WTC11 (cell line): Measurements from ENCODE around the gene IL2RA. TPM values are rescaled to one million over a fixed set of nuclear protein-coding genes. Genes with fewer than 3 reads are reported as not detected.

Experiments
- ATAC-seq: fragments of 200-7000 bp; cut with Tn5 transposase; 2 replicates; pipeline ENCODE4 v1.10.0; 2021; ENCODE audit warnings: mild to moderate bottlenecking, moderate library complexity
- CTCF ChIA-PET: fragments of 300-600 bp; sonication (Branson Sonifier 250); formaldehyde crosslinking; loops from one replicate; lab custom pipeline; 2021; ENCODE audit warnings: antibody characterized with exemption; lab: Charles Lee
- POLR2A ChIA-PET: fragments of 350-600 bp; sonication (Branson Sonifier 250); formaldehyde crosslinking; loops from one replicate; lab custom pipeline; 2021; ENCODE audit warnings: antibody characterized with exemption; lab: Charles Lee
- DNase-seq: peaks from one replicate; pipeline ENCODE4 v3.0.0; 2021; ENCODE audit warnings: low spot score
- H3K27ac Mint-ChIP-seq: 2 replicates; pipeline ENCODE4 v1.8.0; 2021; ENCODE audit warnings: mixed read lengths
- H3K27me3 Mint-ChIP-seq: 2 replicates; pipeline ENCODE4 v1.8.0; 2021; ENCODE audit warnings: low read depth, mild to moderate bottlenecking, moderate library complexity, mixed read lengths
- H3K36me3 Mint-ChIP-seq: 2 replicates; pipeline ENCODE4 v1.8.0; 2021; ENCODE audit warnings: mixed read lengths
- H3K4me1 Mint-ChIP-seq: 2 replicates; pipeline ENCODE4 v1.8.0; 2022; ENCODE audit warnings: mixed read lengths
- H3K4me3 Mint-ChIP-seq: 2 replicates; pipeline ENCODE4 v1.8.0; 2021; ENCODE audit warnings: mild to moderate bottlenecking, moderate library complexity, mixed read lengths
- H3K9me3 Mint-ChIP-seq: 2 replicates; pipeline ENCODE4 v1.8.0; 2021; ENCODE audit warnings: mixed read lengths
- AR ChIP-seq: fragments of 250-450 bp; sonication (Bioruptor Pico); IDR thresholded peaks from 2 replicates; pipeline ENCODE4 v1.9.0; 2021; ENCODE audit warnings: mild to moderate bottlenecking
- ATF6 ChIP-seq: sonication (generic); formaldehyde crosslinking; IDR thresholded peaks from 2 replicates; pipeline ENCODE4 v1.8.1; 2023; ENCODE audit warnings: mild to moderate bottlenecking, missing genetic modification reagents
- E2F5 ChIP-seq: sonication (generic); formaldehyde crosslinking; IDR thresholded peaks from 2 replicates; pipeline ENCODE4 v1.8.1; 2022; ENCODE audit warnings: mild to moderate bottlenecking, moderate library complexity, missing genetic modification reagents
- FOXJ3 ChIP-seq: sonication (generic); formaldehyde crosslinking; IDR thresholded peaks from 2 replicates; pipeline ENCODE4 v1.9.0; 2021; ENCODE audit warnings: missing genetic modification reagents, mild to moderate bottlenecking, borderline replicate concordance
- HMGXB4 ChIP-seq: sonication (generic); formaldehyde crosslinking; IDR thresholded peaks from 2 replicates; pipeline ENCODE4 v1.8.1; 2023; ENCODE audit warnings: mild to moderate bottlenecking, moderate library complexity, missing genetic modification reagents
- JUN ChIP-seq: sonication (generic); formaldehyde crosslinking; IDR thresholded peaks from 2 replicates; pipeline ENCODE4 v1.8.0; 2023; ENCODE audit warnings: mild to moderate bottlenecking, missing genetic modification reagents
- MXD4 ChIP-seq: fragments of 250-450 bp; sonication (Bioruptor Pico); IDR thresholded peaks from 2 replicates; pipeline ENCODE4 v1.8.0; 2021; ENCODE audit warnings: mild to moderate bottlenecking, moderate library complexity, borderline replicate concordance
- NFATC4 ChIP-seq: fragments of 250-450 bp; sonication (Bioruptor Pico); IDR thresholded peaks from 2 replicates; pipeline ENCODE4 v1.9.0; 2021; ENCODE audit warnings: mild to moderate bottlenecking
- NFYB ChIP-seq: sonication (generic); formaldehyde crosslinking; conservative IDR thresholded peaks from 2 replicates; pipeline ENCODE4 v1.8.0; 2022; ENCODE audit warnings: low read depth, missing genetic modification reagents
- NR2C2 ChIP-seq: sonication (generic); formaldehyde crosslinking; IDR thresholded peaks from 2 replicates; pipeline ENCODE4 v1.8.0; 2022; ENCODE audit warnings: mild to moderate bottlenecking, missing genetic modification reagents
- NR3C1 ChIP-seq: sonication (generic); formaldehyde crosslinking; conservative IDR thresholded peaks from 2 replicates; pipeline ENCODE4 v1.8.1; 2023; ENCODE audit warnings: low read depth, mild to moderate bottlenecking, missing genetic modification reagents
- OVOL2 ChIP-seq: fragments of 250-450 bp; sonication (Bioruptor Pico); IDR thresholded peaks from 2 replicates; pipeline ENCODE4 v1.9.0; 2021; ENCODE audit warnings: mild to moderate bottlenecking, borderline replicate concordance
- RELA ChIP-seq: sonication (generic); formaldehyde crosslinking; IDR thresholded peaks from 2 replicates; pipeline ENCODE4 v1.8.1; 2022; ENCODE audit warnings: missing genetic modification reagents, mild to moderate bottlenecking, borderline replicate concordance
- SMAD4 ChIP-seq: sonication (generic); formaldehyde crosslinking; IDR thresholded peaks from 2 replicates; pipeline ENCODE4 v1.8.0; 2022; ENCODE audit warnings: mild to moderate bottlenecking, missing genetic modification reagents
- SP1 ChIP-seq: sonication (generic); formaldehyde crosslinking; conservative IDR thresholded peaks from 2 replicates; pipeline ENCODE4 v1.8.1; 2022; ENCODE audit warnings: missing genetic modification reagents
- TCF7 ChIP-seq: sonication (generic); formaldehyde crosslinking; IDR thresholded peaks from 2 replicates; pipeline ENCODE4 v1.8.0; 2022; ENCODE audit warnings: mild to moderate bottlenecking, low read depth, missing genetic modification reagents, moderate library complexity
- TEAD4 ChIP-seq: sonication (generic); formaldehyde crosslinking; IDR thresholded peaks from 2 replicates; pipeline ENCODE4 v1.8.0; 2022; ENCODE audit warnings: mild to moderate bottlenecking, missing genetic modification reagents
- ZNF425 ChIP-seq: fragments of 250-450 bp; sonication (Bioruptor Pico); conservative IDR thresholded peaks from 2 replicates; pipeline ENCODE4 v1.9.0; 2021; ENCODE audit warnings: mild to moderate bottlenecking
- total RNA-seq: library from RNA; stranded (reverse); gene quantifications from 3 replicates; pipeline ENCODE4 v1.2.3, GENCODE V29; 2021

IL2RA gene
- total RNA-seq, 1 experiment from 2014 or later = 0.31 TPM

GRCh38 chr10:6033954-6034353 is 28.2 kb downstream of the IL2RA start (continued):
- TF ChIP-seq MXD4 (CRISPR knock-in tag) (no peak), NFYB (CRISPR knock-in tag) (no peak), SMAD4 (no peak), ATF6 (CRISPR knock-in tag) (no peak), NFATC4 (no peak), NR2C2 (no peak), SP1 (no peak), TCF7 (CRISPR knock-in tag) (no peak)

GRCh38 chr10:6030940-6031339 is 31.2 kb downstream of the IL2RA start:
- peaks cover 12% of the 10 kb centered on the region for H3K36me3 Mint-ChIP-seq
- ChIA-PET CTCF (interaction anchor here (1.1 kb wide), 1 partner anchor 55 kb away, joined by 3 read pairs; no protein-coding TSS in a partner anchor), POLR2A (no interaction called here)
- DNase-seq (no peak), ATAC-seq (no peak)
- TF ChIP-seq JUN (CRISPR knock-in tag) = no peak
- TF ChIP-seq SMAD4 = no peak
- TF ChIP-seq HMGXB4 (CRISPR knock-in tag) = no peak
- TF ChIP-seq TCF7 (CRISPR knock-in tag) = no peak
- no peak for TF ChIP-seq TEAD4 (CRISPR knock-in tag)
- TF ChIP-seq AR (CRISPR knock-in tag) = no peak
- TF ChIP-seq E2F5 (CRISPR knock-in tag) = no peak
- TF ChIP-seq OVOL2 = no peak
- no peak for TF ChIP-seq RELA (CRISPR knock-in tag)
- TF ChIP-seq MXD4 (CRISPR knock-in tag) = no peak
- TF ChIP-seq NR3C1 (CRISPR knock-in tag) = no peak
- no peak for TF ChIP-seq NR2C2
- no peak for TF ChIP-seq ZNF425 (CRISPR knock-in tag)
- TF ChIP-seq FOXJ3 = no peak
- TF ChIP-seq, all 79 proteins: peak for 0
- Mint-ChIP-seq H3K27me3 (no peaks in the 10 kb centered on the region), H3K9me3 (peaks cover 15% of the 10 kb centered on the region), H3K4me1 (no peaks in the 10 kb centered on the region), H3K27ac (no peak overlapping the region), H3K4me3 (no peak overlapping the region)
